ENCODE measurements around the gene RNU6-8. TPM values are rescaled to one million over a fixed set of nuclear protein-coding genes. Genes with fewer than 3 reads are reported as not detected.

The RNU6-8 gene
- polyA plus RNA-seq, 1 experiment, result not detected

DNA sequence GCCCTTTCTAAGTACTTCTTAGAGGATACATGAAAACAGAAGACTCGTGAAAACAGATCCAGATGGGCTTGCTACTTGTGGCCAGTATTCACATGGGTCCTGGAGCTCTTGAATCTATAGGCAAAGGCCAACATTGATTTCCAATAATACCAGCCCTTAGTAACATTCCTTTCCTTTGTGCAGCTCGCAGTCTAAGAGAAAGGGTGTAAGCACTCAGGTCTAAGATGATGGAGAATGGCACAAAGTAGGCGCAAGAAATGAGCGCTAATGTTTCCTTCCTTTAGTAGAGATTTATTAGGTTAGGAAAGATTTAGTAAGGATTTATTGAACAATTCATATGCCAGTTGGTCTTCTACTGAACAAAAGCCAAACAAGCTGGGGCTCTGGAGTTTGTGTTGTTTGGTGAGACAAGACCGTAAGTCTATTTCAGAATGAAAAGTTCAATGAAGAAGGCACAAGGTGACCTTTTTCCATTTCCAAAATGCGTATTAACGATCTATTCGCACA, 525 bp downstream of the RNU6-8 start:
- no peaks in the 10 kb centered on the region for H3K36me3 ChIP-seq (ENCODE audit: control insufficient read depth, insufficient read depth, low read length)
- no peak for DNase-seq (ENCODE audit: low read depth)
- peaks cover 2% of the 10 kb centered on the region; the same call in 1 of the 2 replicates for H3K27me3 ChIP-seq (ENCODE audit: control insufficient read depth, insufficient read depth, low read length)
- ChIA-PET POLR2A (no interaction called here), CTCF (interaction anchor here (1.5 kb wide), 1 partner anchor 50 kb away, joined by 3 read pairs; no protein-coding TSS in a partner anchor)
- TF ChIP-seq, protein P1, sequence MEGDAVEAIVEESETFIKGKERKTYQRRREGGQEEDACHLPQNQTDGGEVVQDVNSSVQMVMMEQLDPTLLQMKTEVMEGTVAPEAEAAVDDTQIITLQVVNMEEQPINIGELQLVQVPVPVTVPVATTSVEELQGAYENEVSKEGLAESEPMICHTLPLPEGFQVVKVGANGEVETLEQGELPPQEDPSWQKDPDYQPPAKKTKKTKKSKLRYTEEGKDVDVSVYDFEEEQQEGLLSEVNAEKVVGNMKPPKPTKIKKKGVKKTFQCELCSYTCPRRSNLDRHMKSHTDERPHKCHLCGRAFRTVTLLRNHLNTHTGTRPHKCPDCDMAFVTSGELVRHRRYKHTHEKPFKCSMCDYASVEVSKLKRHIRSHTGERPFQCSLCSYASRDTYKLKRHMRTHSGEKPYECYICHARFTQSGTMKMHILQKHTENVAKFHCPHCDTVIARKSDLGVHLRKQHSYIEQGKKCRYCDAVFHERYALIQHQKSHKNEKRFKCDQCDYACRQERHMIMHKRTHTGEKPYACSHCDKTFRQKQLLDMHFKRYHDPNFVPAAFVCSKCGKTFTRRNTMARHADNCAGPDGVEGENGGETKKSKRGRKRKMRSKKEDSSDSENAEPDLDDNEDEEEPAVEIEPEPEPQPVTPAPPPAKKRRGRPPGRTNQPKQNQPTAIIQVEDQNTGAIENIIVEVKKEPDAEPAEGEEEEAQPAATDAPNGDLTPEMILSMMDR (IDR thresholded peaks at IDR 0.05; ENCODE audit: insufficient read depth, low read depth, low read length), result no peak
- no peak overlapping the region for H3K4me3 ChIP-seq (ENCODE audit: low read depth, low read length)

GRCh38 chr14:32201816-32202490, 1.1 kb downstream of the RNU6-8 start, which contains the start of gene RNU6-7:
Gene RNU6-7 (plus strand): TSS chr14:32202045.
- peaks cover 2% of the 10 kb centered on the region; the same call in 1 of the 2 replicates for H3K27me3 ChIP-seq (ENCODE audit: control insufficient read depth, insufficient read depth, low read length)
- H3K36me3 ChIP-seq (ENCODE audit: control insufficient read depth, insufficient read depth, low read length), result no peaks in the 10 kb centered on the region
- CTCF ChIA-PET, result interaction anchor here (1.5 kb wide), 1 partner anchor 51 kb away, joined by 3 read pairs; no protein-coding TSS in a partner anchor
- TF ChIP-seq, protein P1 (IDR thresholded peaks at IDR 0.05; ENCODE audit: insufficient read depth, low read depth, low read length), result no peak
- no peak for DNase-seq (ENCODE audit: low read depth)
- peak within 1 kb of the TSS; percentile 38 for H3K4me3 ChIP-seq (ENCODE audit: low read depth, low read length)
- POLR2A ChIA-PET, result no interaction called here

- no peaks in the 10 kb centered on the region for H3K27me3 ChIP-seq (ENCODE audit: control insufficient read depth, insufficient read depth, low read length)
- no peaks in the 10 kb centered on the region for H3K36me3 ChIP-seq (ENCODE audit: control insufficient read depth, insufficient read depth, low read length)
- POLR2A ChIA-PET, result no interaction called here
- peak overlapping the region; percentile 38 for H3K4me3 ChIP-seq (ENCODE audit: low read depth, low read length)
- CTCF ChIA-PET, result interaction anchor here (1.5 kb wide), 1 partner anchor 51 kb away, joined by 3 read pairs; no protein-coding TSS in a partner anchor
- no peak for DNase-seq (ENCODE audit: low read depth)
- TF ChIP-seq, protein P1 (IDR thresholded peaks at IDR 0.05; ENCODE audit: insufficient read depth, low read depth, low read length), result no peak
These were observed 1.8 kb downstream of the RNU6-8 start for GRCh38 chr14:32201193-32201815.

DNA sequence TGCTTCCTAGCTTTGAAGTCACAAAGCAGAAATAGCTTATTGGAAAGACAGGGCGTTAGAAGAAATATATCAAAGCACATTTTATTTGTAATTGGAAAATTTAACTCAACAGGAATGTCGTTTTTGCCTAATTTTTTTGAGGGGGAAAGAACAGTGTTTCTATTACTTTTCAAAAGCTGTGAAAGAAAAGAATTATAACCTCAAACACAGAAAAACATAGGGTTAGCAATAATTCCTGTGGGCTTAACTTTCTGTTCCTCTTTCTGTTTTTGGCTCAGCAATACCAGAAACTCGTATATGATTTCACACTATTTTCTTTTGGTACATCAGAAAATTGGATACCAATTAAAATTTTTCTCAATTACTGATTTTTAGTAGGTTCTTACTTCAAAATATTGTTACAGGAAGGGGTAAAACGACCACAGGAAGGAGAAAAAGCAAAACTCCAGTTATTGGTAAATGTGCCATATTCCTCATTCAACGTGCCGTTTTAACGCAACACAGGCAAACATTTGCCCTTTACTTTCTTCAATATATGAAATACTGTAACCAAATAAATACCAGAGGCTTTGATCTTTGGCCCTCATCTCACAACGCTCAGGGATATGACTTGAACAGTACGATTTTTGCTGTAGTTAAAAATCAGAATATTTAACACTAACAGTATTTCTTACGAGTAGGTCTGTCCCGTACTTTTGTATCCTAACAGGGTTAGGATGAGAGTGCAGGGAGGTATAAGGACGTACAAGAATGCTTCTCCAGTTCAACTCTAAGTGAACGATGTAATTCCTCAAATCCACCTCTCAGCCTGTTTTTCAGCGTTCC, 2.5 kb downstream of the RNU6-8 start:
- Histone ChIP-seq H3K4me3 (ENCODE audit: low read depth, low read length) (peak overlapping the region; percentile 38), H3K27me3 (ENCODE audit: control insufficient read depth, insufficient read depth, low read length) (no peaks in the 10 kb centered on the region), H3K36me3 (ENCODE audit: control insufficient read depth, insufficient read depth, low read length) (no peaks in the 10 kb centered on the region)
- CTCF ChIA-PET, result interaction anchor here (1.0 to 1.1 kb wide), 3 partner anchors 17 to 54 kb away, joined by 3 read pairs; no protein-coding TSS in a partner anchor
- POLR2A ChIA-PET, result no interaction called here
- TF ChIP-seq, protein P1 (IDR thresholded peaks at IDR 0.05; ENCODE audit: insufficient read depth, low read depth, low read length), result no peak
- DNase-seq (ENCODE audit: low read depth), result no peak

All from BJ (cell line).